HUES6 (cell line): ENCODE data around the gene CASR.

ENCODE experiments used
- H3K27ac ChIP-seq: 2 replicates; pipeline ENCODE4 v1.7.0; 2013; ENCODE audit warnings: low read depth, mild to moderate bottlenecking, low read length, inconsistent platforms
- H3K27me3 ChIP-seq: 2 replicates; pipeline ENCODE4 v1.6.1; 2013; ENCODE audit warnings: low read length; ENCODE audit not compliant: control insufficient read depth, insufficient read depth
- H3K36me3 ChIP-seq: 2 replicates; pipeline ENCODE4 v1.6.1; 2013; ENCODE audit warnings: low read length; ENCODE audit not compliant: control insufficient read depth, insufficient read depth
- H3K4me1 ChIP-seq: 2 replicates; pipeline ENCODE4 v1.6.1; 2013; ENCODE audit warnings: low read length; ENCODE audit not compliant: control insufficient read depth, insufficient read depth
- H3K4me3 ChIP-seq: 2 replicates; pipeline ENCODE4 v1.5.1; 2013; ENCODE audit warnings: low read depth, low read length
- H3K9ac ChIP-seq: one replicate; pipeline ENCODE4 v1.6.1; 2013; ENCODE audit warnings: mild to moderate bottlenecking, low read length
- H3K9me3 ChIP-seq: 2 replicates; pipeline ENCODE4 v1.6.1; 2013; ENCODE audit warnings: low read depth, low read length; ENCODE audit not compliant: control insufficient read depth, insufficient read depth

CASR gene

DNA sequence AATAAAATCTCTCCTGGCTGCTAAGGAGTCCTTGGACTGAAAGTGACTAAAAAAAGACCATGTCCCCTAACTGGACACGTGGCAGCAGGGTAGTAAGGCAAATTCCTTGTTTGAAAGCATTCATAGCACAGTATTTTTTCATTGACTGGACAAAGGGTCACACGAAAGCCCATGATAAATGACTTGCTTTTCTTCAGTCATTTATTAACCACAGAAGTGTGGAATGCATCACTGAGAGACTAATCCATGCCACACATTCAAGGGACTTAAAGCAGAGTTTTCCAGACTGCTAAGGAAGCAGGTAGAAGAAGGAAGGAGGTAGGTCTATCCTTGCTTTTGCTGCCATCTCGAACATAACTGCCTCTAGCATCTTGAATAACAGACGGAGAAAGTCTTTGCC is 31.2 kb downstream of the CASR start:
- no peak overlapping the region for H3K9ac ChIP-seq
- no peak overlapping the region for H3K4me3 ChIP-seq
- no peaks in the 10 kb centered on the region for H3K36me3 ChIP-seq
- H3K4me1 ChIP-seq, result no peaks in the 10 kb centered on the region
- H3K9me3 ChIP-seq, result no peaks in the 10 kb centered on the region
- H3K27me3 ChIP-seq, result peaks cover 5% of the 10 kb centered on the region; the same call in 1 of the 2 replicates
- H3K27ac ChIP-seq, result no peak overlapping the region

GRCh38 chr3:122215592-122216298 is 32.3 kb downstream of the CASR start:
- H3K27me3 ChIP-seq, result peaks cover 5% of the 10 kb centered on the region; the same call in 1 of the 2 replicates
- H3K4me3 ChIP-seq, result no peak overlapping the region
- H3K27ac ChIP-seq, result no peak overlapping the region
- no peak overlapping the region for H3K9ac ChIP-seq
- H3K36me3 ChIP-seq, result no peaks in the 10 kb centered on the region
- no peaks in the 10 kb centered on the region for H3K9me3 ChIP-seq
- H3K4me1 ChIP-seq, result no peaks in the 10 kb centered on the region

- Histone ChIP-seq H3K9ac (no peak overlapping the region), H3K36me3 (no peaks in the 10 kb centered on the region), H3K4me3 (no peak overlapping the region), H3K27me3 (peaks cover 5% of the 10 kb centered on the region; the same call in 1 of the 2 replicates), H3K9me3 (no peaks in the 10 kb centered on the region), H3K27ac (no peak overlapping the region), H3K4me1 (no peaks in the 10 kb centered on the region)
Measured at GRCh38 chr3:122217901-122218300, 34.4 kb downstream of the CASR start.

- H3K9me3 ChIP-seq, result no peaks in the 10 kb centered on the region; the same call in 1 of the 2 replicates
- H3K9ac ChIP-seq, result no peak overlapping the region
Measured at GRCh38 chr3:122219242-122219872, 35.9 kb downstream of the CASR start.

GRCh38 chr3:122227036-122227781 is 43.7 kb downstream of the CASR start:
- Histone ChIP-seq H3K27ac (no peak overlapping the region), H3K4me3 (no peak overlapping the region), H3K9ac (no peak overlapping the region), H3K27me3 (no peaks in the 10 kb centered on the region), H3K9me3 (peaks cover 4% of the 10 kb centered on the region; the same call in 1 of the 2 replicates), H3K36me3 (no peaks in the 10 kb centered on the region), H3K4me1 (no peaks in the 10 kb centered on the region)

More at GRCh38 chr3:122219242-122219872, 35.9 kb downstream of the CASR start:
- Histone ChIP-seq H3K27ac (no peak overlapping the region), H3K4me1 (no peaks in the 10 kb centered on the region), H3K27me3 (peaks cover 5% of the 10 kb centered on the region; the same call in 1 of the 2 replicates), H3K4me3 (no peak overlapping the region), H3K36me3 (no peaks in the 10 kb centered on the region)

DNA sequence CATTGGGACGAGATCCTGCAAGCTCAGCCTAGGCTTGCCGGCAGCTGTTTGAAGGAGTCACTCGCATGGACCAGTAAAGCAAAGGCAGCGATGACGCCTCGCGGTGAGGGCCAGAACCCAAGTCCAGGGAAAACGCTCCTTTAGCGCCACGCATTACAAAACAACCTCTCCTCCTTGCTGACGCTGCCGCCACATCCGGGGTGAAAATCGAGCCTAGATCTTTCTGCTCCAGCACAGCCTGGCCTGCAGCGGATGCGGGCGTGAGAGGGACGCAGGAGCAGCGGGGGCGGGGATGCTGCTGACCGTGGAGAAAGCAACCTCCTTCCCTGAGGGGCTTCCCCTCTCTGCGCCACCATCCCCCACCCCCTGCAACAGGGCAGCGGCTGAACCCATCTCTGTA is 46.7 kb downstream of the CASR start:
- Histone ChIP-seq H3K27ac (no peak overlapping the region), H3K4me1 (no peaks in the 10 kb centered on the region), H3K4me3 (no peak overlapping the region), H3K9ac (no peak overlapping the region), H3K9me3 (0 out of 2 replicates have a peak, but pooled peaks cover 4% of the 10 kb centered on the region), H3K27me3 (no peaks in the 10 kb centered on the region), H3K36me3 (no peaks in the 10 kb centered on the region)

- Histone ChIP-seq H3K9ac (no peak overlapping the region), H3K4me3 (no peak overlapping the region), H3K9me3 (no peaks in the 10 kb centered on the region), H3K27ac (no peak overlapping the region), H3K27me3 (no peaks in the 10 kb centered on the region), H3K36me3 (no peaks in the 10 kb centered on the region), H3K4me1 (no peaks in the 10 kb centered on the region)
Measured at GRCh38 chr3:122231465-122232157, 48.1 kb downstream of the CASR start.

GRCh38 chr3:122232485-122232884 is 49.0 kb downstream of the CASR start:
- H3K4me3 ChIP-seq, result no peak overlapping the region
- no peaks in the 10 kb centered on the region for H3K4me1 ChIP-seq
- H3K9me3 ChIP-seq, result no peaks in the 10 kb centered on the region
- H3K36me3 ChIP-seq, result no peaks in the 10 kb centered on the region
- no peak overlapping the region for H3K9ac ChIP-seq
- H3K27ac ChIP-seq, result no peak overlapping the region
- H3K27me3 ChIP-seq, result no peaks in the 10 kb centered on the region

- Histone ChIP-seq H3K9ac (no peak overlapping the region), H3K36me3 (no peaks in the 10 kb centered on the region), H3K4me3 (no peak overlapping the region), H3K27me3 (no peaks in the 10 kb centered on the region), H3K4me1 (no peaks in the 10 kb centered on the region), H3K9me3 (no peaks in the 10 kb centered on the region), H3K27ac (no peak overlapping the region)
Measured at GRCh38 chr3:122233101-122233952, 49.9 kb downstream of the CASR start.

GRCh38 chr3:122234117-122234516 is 50.6 kb downstream of the CASR start:
- Histone ChIP-seq H3K27ac (no peak overlapping the region), H3K9ac (no peak overlapping the region), H3K36me3 (no peaks in the 10 kb centered on the region), H3K27me3 (no peaks in the 10 kb centered on the region), H3K9me3 (no peaks in the 10 kb centered on the region), H3K4me1 (no peaks in the 10 kb centered on the region), H3K4me3 (no peak overlapping the region)
